Measurements from ENCODE around the gene SGK2. TPM values are rescaled to one million over a fixed set of nuclear protein-coding genes. Genes with fewer than 3 reads are reported as not detected.

Gene SGK2
- total RNA-seq, 1 experiment from 2014 or later = 45.6 TPM

DNA sequence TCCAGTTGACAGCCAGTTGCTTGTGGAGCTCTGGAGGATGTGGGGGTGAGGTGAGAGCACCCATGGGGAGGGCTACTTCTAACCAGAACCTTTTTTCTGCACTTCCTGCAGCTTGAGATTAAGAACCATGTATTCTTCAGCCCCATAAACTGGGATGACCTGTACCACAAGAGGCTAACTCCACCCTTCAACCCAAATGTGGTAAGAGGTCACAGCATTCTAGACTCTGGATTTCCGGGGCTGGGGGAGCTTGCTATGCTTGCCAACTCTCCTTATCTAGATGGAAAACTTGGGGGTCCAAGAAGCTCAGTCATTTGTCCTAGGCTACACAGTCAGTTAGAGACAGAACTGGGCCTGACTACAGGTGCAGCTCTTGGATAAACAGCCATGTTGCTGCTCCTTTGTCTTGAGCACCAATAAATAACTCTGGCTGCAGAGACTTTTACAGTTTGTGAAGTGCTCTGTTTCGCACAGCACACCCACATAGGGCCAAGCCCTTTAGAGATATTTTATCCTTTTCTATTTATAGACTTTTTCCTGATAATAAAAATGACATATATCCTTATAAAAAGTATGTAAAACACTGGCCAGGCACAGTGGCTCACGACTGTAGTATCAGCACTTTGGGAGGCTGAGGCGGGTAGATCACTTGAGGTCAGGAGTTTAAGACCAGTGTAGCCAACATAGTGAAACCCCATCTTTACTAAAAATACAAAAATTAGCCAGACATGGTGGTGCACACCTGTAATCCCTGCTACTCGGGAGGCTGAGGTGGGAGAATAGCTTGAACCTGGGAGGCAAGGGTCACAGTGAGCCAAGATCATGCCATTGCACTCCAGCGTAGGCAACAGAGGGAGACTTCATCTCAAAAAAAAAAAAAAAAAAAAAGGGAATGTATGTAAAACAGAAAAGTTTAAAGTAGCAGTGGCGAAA is 21.3 kb downstream of the SGK2 start:
- H3K9me3 Mint-ChIP-seq (ENCODE audit: low read depth, unreplicated experiment) = no peaks in the 10 kb centered on the region
- peaks cover 16% of the 10 kb centered on the region for H3K36me3 Mint-ChIP-seq (ENCODE audit: insufficient read depth, unreplicated experiment)
- intact Hi-C loops (cut with micrococcal nuclease; ENCODE audit: unreplicated experiment) = no loop called here
- TF ChIP-seq, protein P1, sequence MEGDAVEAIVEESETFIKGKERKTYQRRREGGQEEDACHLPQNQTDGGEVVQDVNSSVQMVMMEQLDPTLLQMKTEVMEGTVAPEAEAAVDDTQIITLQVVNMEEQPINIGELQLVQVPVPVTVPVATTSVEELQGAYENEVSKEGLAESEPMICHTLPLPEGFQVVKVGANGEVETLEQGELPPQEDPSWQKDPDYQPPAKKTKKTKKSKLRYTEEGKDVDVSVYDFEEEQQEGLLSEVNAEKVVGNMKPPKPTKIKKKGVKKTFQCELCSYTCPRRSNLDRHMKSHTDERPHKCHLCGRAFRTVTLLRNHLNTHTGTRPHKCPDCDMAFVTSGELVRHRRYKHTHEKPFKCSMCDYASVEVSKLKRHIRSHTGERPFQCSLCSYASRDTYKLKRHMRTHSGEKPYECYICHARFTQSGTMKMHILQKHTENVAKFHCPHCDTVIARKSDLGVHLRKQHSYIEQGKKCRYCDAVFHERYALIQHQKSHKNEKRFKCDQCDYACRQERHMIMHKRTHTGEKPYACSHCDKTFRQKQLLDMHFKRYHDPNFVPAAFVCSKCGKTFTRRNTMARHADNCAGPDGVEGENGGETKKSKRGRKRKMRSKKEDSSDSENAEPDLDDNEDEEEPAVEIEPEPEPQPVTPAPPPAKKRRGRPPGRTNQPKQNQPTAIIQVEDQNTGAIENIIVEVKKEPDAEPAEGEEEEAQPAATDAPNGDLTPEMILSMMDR (IDR thresholded peaks at IDR 0.05; ENCODE audit: unreplicated experiment) = no peak
- peaks cover 15% of the 10 kb centered on the region for H3K4me1 Mint-ChIP-seq (ENCODE audit: low read depth, unreplicated experiment)
- CTCF ChIA-PET = interaction anchor here (0.7 kb wide), 1 partner anchor 171 kb away, joined by 3 read pairs; no protein-coding TSS in a partner anchor
- no peak for DNase-seq
- BruUV-seq (replicated peaks) = no TSS peak
- H3K4me3 Mint-ChIP-seq (ENCODE audit: low read depth, unreplicated experiment) = no peak overlapping the region
- H3K27ac Mint-ChIP-seq (ENCODE audit: unreplicated experiment) = no peak overlapping the region
- H3K27me3 Mint-ChIP-seq (ENCODE audit: unreplicated experiment) = no peaks in the 10 kb centered on the region

DNA sequence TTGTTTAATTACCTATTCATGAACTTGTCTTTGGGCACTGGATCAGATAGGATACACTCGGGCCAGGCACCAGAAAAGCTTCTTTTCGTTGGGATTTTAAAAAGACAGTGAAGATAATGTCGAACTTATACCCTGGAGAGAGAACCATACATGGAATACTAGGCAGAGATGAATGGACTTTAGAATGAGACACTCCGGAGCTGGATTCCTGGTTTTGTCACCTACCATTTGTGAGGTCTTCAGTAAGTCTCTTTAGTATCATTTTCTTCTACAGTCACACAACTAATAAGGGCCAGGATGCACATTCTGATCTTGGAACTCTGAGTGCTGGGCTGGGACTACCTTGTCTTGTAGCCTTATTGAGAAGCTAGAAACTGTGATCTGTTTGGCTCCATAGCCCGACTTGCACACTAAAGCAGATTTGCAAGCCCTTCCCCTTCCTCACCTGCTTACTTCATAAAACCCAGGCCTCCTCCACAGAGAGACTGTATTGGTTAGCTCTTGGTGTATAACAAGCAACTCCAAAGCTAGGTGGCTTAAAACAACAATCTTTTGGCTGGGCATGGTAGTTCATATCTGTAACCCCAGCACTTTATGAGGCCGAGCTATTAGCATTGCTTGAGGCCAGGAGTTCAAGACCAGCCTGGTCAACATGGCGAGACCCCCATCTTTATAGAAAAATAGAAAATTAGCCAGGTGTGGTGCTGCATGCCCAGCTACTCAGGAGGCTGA is 24.5 kb downstream of the SGK2 start:
- CTCF ChIA-PET = interaction anchor here (0.6 to 1.2 kb wide), 2 partner anchors 45 to 178 kb away, joined by 3 read pairs; no protein-coding TSS in a partner anchor
- intact Hi-C loops (cut with micrococcal nuclease; ENCODE audit: unreplicated experiment) = no loop called here
- DNase-seq = no peak
- no peak overlapping the region for H3K4me3 Mint-ChIP-seq (ENCODE audit: low read depth, unreplicated experiment)
- no peaks in the 10 kb centered on the region for H3K9me3 Mint-ChIP-seq (ENCODE audit: low read depth, unreplicated experiment)
- H3K27ac Mint-ChIP-seq (ENCODE audit: unreplicated experiment) = no peak overlapping the region
- TF ChIP-seq, protein P1 (IDR thresholded peaks at IDR 0.05; ENCODE audit: unreplicated experiment) = no peak
- H3K27me3 Mint-ChIP-seq (ENCODE audit: unreplicated experiment) = no peaks in the 10 kb centered on the region
- no TSS peak for BruUV-seq (replicated peaks)
- H3K36me3 Mint-ChIP-seq (ENCODE audit: insufficient read depth, unreplicated experiment) = peaks cover 16% of the 10 kb centered on the region
- H3K4me1 Mint-ChIP-seq (ENCODE audit: low read depth, unreplicated experiment) = peaks cover 15% of the 10 kb centered on the region

DNA sequence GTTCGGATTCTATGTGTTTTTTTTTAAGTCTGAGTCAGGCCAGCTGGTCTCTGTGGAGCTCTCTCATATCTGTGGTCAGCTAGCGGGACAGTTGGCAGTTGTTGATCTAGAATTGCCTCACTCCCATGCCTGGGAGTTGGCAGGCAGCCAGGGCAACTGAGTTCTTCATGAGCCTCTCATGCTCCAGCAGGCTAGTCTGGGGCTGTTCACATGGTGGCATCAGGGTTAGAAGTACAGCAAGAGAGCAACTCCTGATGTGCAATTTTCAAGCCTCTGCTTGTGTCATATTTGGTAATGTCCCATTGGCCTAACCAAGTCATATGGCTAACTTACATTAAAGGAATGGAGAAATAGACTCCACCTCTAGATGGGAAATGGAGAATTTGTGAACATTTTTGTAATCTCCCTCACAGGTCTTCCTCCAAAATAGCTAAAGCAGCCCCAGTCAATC is 25.2 kb downstream of the SGK2 start:
- Mint-ChIP-seq H3K27ac (ENCODE audit: unreplicated experiment) (no peak overlapping the region), H3K9me3 (ENCODE audit: low read depth, unreplicated experiment) (no peaks in the 10 kb centered on the region), H3K36me3 (ENCODE audit: insufficient read depth, unreplicated experiment) (peaks cover 15% of the 10 kb centered on the region), H3K27me3 (ENCODE audit: unreplicated experiment) (no peaks in the 10 kb centered on the region), H3K4me3 (ENCODE audit: low read depth, unreplicated experiment) (no peak overlapping the region), H3K4me1 (ENCODE audit: low read depth, unreplicated experiment) (peaks cover 15% of the 10 kb centered on the region)
- TF ChIP-seq, protein P1 (IDR thresholded peaks at IDR 0.05; ENCODE audit: unreplicated experiment) = no peak
- peak; percentile 55 for DNase-seq
- intact Hi-C loops (cut with micrococcal nuclease; ENCODE audit: unreplicated experiment) = no loop called here
- CTCF ChIA-PET = interaction anchor here (1.2 kb wide), 1 partner anchor 46 kb away, joined by 3 read pairs; no protein-coding TSS in a partner anchor
- no TSS peak for BruUV-seq (replicated peaks)

DNA sequence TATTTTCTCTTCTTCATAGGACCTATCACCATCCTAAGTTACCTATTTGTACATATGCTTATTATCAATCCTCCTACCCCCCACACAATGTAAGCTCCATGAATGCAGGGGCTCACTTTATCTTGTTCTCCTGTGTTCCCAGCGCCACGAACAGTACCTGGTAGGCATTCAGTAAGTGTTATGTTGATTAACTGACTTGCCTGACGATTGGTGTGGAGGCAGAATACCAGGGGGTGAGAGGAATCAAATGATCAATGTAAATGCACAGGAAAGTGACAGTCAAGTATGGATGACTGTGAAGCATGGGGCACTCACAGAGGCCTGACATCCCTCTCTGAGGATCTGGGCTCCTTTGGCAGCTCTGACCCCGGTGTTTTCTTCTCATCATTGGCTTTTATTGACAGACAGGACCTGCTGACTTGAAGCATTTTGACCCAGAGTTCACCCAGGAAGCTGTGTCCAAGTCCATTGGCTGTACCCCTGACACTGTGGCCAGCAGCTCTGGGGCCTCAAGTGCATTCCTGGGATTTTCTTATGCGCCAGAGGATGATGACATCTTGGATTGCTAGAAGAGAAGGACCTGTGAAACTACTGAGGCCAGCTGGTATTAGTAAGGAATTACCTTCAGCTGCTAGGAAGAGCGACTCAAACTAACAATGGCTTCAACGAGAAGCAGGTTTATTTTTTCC is 25.8 kb downstream of the SGK2 start:
- no peak overlapping the region for H3K4me3 Mint-ChIP-seq (ENCODE audit: low read depth, unreplicated experiment)
- H3K9me3 Mint-ChIP-seq (ENCODE audit: low read depth, unreplicated experiment) = no peaks in the 10 kb centered on the region
- H3K27me3 Mint-ChIP-seq (ENCODE audit: unreplicated experiment) = no peaks in the 10 kb centered on the region
- peaks cover 9% of the 10 kb centered on the region for H3K36me3 Mint-ChIP-seq (ENCODE audit: insufficient read depth, unreplicated experiment)
- no TSS peak for BruUV-seq (replicated peaks)
- TF ChIP-seq, protein P1 (IDR thresholded peaks at IDR 0.05; ENCODE audit: unreplicated experiment) = no peak
- peaks cover 16% of the 10 kb centered on the region for H3K4me1 Mint-ChIP-seq (ENCODE audit: low read depth, unreplicated experiment)
- no peak for DNase-seq
- intact Hi-C loops (cut with micrococcal nuclease; ENCODE audit: unreplicated experiment) = no loop called here
- CTCF ChIA-PET = interaction anchor here (0.7 to 1.3 kb wide), 3 partner anchors 46 to 139 kb away, joined by 3 to 6 read pairs (median 3); no protein-coding TSS in a partner anchor
- H3K27ac Mint-ChIP-seq (ENCODE audit: unreplicated experiment) = no peak overlapping the region

All from Calu3 (cell line).